Sigmoid colon (tissue), 3 donors: ENCODE measurements around the gene IZUMO1.
A peak's percentile ranks its signal among the peaks of the same experiment; 100 is the strongest.

ENCODE experiments used
- CTCF ChIP-seq, 4 experiments: fragments of 450-650 bp in 3 of 4; fragments of 200-600 bp in 1 of 4; IDR thresholded peaks; one replicate each; pipeline ENCODE4 v1.5.1; 2016 to 2019; ENCODE audit warnings: antibody characterized with exemption in 4 of 4, mild to moderate bottlenecking in 3 of 4, moderate library complexity in 2 of 4
- POLR2A ChIP-seq, 2 donors: fragments of 450-650 bp; IDR thresholded peaks; one replicate each; pipeline ENCODE4 v1.6.1; 2016; ENCODE audit warnings: antibody characterized with exemption in 2 of 2, mild to moderate bottlenecking in 2 of 2, moderate library complexity in 2 of 2

DNA sequence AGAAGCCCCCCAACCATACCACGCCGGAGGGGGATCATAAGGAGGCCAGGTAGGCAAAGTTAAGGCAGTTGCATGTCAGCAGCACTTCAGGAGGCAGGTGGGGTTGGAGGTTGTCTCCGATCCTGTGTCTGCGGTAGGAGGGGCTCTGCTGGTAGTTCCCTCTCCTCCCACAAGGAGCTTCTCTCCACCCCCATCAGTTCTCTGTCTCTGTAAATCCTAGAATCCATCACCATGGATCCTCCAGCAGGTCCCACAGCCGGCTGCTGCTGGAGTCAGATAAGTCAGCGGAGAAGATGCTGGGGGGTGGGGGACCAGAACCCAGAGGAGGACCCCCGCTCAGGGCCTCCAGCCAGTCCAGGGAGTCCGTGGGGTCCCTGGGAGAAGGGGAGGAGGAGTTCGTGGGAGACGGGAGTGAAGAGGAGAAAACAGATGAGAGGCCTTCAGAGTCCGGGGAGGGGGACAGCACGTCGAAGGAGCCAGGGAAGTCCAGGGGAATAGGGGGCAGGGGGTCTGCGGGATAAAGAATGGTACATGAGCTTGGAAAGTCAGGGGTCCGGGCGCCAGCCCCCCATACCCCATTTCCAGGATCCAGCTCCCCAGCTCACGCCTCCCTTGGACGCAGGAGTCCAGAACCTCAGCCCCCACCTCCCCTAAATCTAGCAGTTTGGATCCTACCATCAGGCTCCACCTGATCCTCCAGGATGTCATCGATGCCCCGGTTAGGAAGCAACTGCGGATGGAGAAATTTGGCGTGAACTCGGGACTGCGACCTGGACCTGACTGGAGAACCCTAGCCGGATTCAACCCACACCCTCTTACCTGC is 33.5 kb downstream of the IZUMO1 start:
- TF ChIP-seq CTCF (IDR thresholded peaks at IDR 0.05) (peak in 2 of 4 experiments; percentile 9 to 18), POLR2A (IDR thresholded peaks at IDR 0.05) (no peak)
